ENCODE results near the gene STIM1.

Gene STIM1

DNA sequence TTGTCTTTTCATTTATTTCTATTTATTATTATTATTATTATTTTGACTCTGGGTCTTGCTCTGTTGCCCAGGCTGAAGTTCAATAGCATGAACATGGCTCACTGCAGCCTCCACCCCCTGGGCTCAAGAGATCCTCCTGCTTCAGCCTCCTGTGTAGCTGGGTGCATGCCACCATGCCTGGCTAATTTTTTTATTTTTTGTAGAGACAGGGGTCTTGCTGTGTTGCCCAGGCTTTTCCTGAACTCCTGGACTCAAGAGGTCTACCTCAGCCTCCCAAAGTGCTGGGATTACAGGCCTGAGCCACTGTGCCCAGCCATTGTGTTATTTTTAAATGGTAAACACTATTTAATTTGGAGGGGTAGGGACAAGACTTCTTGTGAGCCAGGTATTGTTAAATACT, 215.9 kb downstream of the STIM1 start:
- no peak for DNase-seq (ENCODE audit: low read depth)

DNA sequence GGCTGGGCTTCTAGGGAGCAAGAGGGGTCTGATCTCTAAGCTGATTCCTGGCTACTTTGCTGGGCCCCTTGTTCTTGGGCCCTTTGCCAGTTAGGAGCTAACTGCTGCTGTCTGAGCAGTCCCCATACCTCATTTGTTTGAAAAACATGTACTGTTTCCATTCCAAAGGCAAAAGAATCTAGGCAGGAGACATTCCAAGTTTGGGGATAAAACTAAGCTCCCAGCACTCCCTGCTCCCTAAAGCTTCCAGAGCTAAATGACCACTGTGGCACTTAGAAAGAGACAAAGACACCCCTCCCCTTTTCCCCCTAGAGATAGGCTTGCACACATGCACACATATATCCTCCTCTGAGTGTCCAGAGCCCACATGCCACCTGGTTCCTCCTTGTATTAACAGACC, 216.4 kb downstream of the STIM1 start:
- DNase-seq (ENCODE audit: low read depth) = no peak

DNA sequence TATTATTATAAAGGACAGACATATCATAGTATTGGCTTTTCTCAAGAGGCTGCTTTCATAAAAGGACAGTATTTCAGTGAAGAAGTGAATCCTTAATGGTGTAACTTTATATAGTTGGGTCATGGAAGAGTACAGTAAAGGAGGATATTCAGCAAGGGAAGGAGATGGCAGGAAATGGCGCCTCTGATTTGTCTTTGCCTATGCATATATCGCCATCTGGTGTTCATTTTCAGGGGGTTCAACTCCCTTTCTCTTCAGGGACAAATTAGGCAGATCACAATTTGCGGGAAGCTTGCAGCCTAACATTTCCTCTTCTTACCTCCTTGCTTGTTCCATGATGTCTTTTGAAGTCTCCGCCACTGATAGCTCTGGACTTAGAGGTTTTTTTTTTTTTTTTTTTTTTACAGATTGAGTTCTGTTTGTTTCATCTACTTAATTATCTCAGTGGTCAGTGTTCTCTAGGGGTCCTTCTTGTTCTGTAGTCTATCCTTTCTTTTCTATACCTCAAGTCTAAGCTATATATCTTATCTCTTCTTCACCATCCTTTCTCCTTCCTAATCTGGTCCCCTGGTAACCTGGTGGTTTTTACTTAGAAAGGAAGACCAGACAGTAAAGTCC, 217.3 kb downstream of the STIM1 start:
- peak; percentile 66 for DNase-seq (ENCODE audit: low read depth)

GRCh38 chr11:4074266-4074665, 218.8 kb downstream of the STIM1 start:
- DNase-seq (ENCODE audit: low read depth) = no peak

DNA sequence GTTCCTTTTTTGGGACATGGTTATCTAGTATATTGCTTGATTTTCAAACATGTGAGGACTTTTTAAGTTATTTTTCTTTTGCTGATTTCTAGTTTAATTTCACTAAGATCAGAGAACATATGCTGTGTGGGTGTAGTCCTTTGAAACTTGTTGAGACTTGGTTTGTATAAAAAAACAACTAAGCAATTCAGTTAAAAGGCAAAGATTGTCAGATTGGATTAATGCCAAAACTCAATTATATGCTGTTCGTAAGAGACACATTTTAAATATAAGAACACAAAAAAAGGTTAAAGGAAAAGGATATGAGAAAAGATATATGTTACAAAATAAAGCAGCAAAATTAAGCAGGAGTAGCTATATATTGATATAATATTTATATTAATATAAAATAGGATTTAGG, 221.3 kb downstream of the STIM1 start:
- DNase-seq (ENCODE audit: low read depth) = no peak

DNA sequence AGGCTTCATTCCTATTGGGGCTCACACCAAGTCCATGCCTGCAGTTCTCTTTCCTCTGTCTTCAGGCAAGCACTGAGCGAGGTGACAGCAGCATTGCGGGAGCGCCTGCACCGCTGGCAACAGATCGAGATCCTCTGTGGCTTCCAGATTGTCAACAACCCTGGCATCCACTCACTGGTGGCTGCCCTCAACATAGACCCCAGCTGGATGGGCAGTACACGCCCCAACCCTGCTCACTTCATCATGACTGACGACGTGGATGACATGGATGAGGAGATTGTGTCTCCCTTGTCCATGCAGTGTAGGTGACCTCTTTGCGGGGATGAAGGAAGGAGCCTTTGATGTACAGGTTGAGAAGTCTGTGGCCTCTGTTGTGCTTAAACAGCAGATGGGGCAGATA, 227.7 kb downstream of the STIM1 start:
- DNase-seq (ENCODE audit: low read depth) = no peak

DNA sequence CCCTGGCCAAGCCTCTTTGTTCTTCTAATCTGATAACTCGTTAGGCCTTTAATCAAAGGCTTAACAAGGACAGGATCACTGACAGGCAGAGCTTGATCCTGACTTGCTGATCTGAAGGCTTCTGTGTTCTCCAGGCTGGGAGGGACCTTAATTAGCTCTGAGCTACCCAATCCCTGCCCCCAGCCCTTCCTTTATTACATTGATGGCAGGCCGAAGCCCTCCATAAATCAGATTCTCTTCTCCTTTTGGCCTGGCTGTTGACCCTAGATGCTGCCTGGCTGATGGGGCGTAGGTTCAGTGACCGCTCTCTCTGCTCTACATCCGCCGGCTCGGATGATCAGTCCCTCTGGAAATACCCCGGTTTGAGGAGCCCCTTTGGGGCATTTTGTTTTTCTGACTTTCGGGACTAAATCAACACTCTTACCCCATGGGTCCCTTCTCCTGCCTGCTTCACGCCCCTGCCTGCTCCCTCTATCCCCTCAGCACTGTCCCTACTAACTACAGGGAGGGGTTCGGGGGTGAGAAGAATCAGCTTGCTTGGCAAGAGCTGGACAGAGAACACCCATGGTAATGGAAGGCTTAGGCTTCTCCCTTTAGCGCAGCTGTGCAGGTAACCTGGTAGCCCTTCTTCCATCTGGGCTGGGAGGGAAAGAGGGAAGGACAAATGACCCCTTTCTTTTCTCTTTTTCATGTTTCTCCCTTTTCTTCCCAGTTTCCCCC, 229.1 kb downstream of the STIM1 start:
- DNase-seq (ENCODE audit: low read depth) = no peak

DNA sequence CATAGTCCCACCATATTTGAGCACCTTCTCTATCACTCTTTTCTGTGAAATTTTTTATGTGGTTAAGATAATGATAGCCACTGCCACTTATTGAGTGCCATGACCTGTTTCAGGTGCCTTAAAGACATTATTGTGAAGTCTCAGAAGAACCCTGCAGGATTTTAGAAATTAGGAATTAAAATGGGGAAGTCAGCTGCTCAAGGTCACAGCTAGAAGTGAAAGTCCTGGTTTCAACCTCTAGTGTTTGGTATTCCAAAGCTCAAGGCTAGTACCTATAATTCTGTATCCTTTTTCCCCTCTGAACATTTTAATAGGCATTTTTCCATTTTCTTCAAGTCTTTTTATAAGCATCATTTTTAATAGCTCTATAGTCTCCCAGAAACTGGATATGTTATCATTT, 230.1 kb downstream of the STIM1 start:
- DNase-seq (ENCODE audit: low read depth) = no peak

DNA sequence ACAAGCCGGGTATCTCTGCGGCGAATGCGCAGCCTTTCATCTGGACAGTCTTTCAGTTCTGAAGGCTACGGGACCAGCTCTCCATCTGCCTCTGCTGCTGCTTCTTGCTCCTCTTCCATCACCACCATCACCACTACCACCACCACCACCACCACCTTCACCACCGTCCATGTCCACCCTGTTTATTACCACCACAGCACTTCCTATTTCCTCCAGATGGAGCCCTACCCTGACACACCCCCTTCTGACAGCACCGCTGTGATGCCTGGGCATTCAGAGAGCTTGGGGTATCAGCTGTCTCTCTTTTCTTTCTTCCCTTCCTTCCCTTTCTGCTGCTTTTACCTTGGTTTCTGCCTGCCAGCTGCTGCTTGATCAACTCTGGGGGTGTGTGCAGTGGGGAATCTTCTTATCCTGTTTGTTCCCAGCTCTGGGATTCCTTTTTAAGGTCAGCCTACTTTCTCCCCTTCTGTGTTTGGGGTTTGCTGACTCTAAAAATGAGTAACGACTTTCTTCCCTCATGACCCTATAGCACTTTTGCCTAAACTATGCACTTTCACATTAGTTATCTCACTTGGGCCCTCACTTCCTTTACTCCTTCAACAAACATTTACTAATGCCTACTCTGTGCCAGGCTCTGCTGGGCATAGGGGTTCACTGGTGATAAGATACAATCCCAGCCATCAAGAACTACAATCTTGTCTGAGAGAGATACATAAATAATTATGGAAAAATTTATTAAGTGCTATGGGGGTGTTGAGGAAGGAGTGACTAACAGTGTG, 231.3 kb downstream of the STIM1 start:
- DNase-seq (ENCODE audit: low read depth) = no peak

GRCh38 chr11:4087551-4087950, 232.1 kb downstream of the STIM1 start:
- DNase-seq (ENCODE audit: low read depth) = no peak

DNA sequence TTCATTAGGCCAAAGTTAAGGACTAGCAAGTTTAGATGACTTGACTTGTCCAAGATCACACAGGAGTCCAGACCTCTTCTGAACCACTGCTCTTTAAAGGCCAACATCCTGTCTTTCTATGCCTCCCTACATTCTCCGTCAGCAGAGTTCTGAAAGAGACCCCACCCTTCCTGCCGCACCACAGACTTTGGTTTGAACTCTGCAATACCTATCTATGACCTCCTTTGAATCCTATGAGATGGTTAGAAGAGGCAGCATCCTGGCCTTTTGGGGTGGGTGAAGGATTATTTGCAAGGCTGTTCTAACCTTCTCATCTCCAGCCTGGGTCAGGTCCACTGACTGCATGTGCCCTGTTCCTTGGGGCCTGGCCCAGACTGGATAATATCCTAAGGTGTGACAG, 234.8 kb downstream of the STIM1 start:
- no peak for DNase-seq (ENCODE audit: low read depth)

GRCh38 chr11:4092026-4092425, 236.6 kb downstream of the STIM1 start:
- DNase-seq (ENCODE audit: low read depth) = no peak

GRCh38 chr11:4093519-4094347, 238.3 kb downstream of the STIM1 start:
- DNase-seq (ENCODE audit: low read depth) = no peak

- peak; percentile 97 for DNase-seq (ENCODE audit: low read depth)
Measured at GRCh38 chr11:4094348-4095291, 239.2 kb downstream of the STIM1 start, which contains the start of gene RRM1. Gene RRM1 (plus strand): TSS chr11:4094799. CDS start chr11:4095013, 214 bp downstream.

GRCh38 chr11:4095509-4096230, 240.2 kb downstream of the STIM1 start:
- peak; percentile 83 for DNase-seq (ENCODE audit: low read depth)

DNA sequence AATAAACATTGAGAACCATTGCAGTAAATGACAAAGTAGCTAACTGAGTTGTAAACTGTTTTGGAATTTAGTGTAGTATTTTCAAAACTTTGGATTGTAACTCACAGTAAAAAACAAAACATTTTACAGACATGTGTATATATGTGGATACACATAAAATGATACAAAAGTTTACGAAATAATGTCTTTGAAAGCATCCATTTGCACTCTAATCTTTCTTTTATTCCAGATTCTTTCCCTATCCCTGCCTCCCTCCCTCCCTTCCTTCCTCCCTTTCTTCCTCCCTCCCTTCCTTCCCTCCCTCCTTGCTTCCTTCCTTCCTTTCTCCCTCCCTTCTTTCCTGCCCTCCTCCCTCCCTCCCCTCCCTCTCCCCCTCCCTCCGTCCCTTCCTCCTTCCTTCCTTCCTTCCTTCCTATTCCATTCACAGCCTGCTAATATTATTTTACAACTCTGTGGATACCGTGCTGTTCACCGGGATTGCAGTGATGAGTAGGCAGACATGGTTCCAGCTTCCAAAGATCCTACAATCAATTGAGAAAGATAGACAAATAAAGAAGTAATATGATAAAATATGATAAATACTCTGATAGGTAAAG, 242.7 kb downstream of the STIM1 start:
- DNase-seq (ENCODE audit: low read depth) = no peak

GRCh38 chr11:4102711-4103110, 247.2 kb downstream of the STIM1 start:
- no peak for DNase-seq (ENCODE audit: low read depth)

DNA sequence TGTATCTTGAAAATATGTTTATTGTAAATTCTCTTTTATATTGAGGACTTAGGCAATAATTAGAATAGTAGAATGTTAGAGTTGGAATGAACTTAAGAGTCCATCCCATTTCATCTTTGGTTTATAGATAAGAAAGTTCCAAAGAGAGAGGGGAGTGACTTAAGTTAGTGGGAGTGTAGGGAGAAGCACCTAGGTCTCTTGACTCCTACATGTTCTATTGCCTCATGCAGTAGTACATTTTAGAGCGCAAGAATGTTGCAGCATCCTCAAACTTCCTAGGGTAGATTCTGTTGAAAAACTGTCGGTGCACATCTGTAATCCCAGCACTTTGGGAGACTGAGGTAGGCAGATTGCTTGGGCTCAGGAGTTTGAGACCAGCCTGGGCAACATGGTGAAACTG, 247.8 kb downstream of the STIM1 start:
- no peak for DNase-seq (ENCODE audit: low read depth)

GRCh38 chr11:4105916-4106315, 250.5 kb downstream of the STIM1 start:
- no peak for DNase-seq (ENCODE audit: low read depth)

GRCh38 chr11:4111834-4112233, 256.4 kb downstream of the STIM1 start:
- DNase-seq (ENCODE audit: low read depth) = no peak

All from fibroblast of gingiva (primary cell).